DMS53 treated with DMSO at 0.1 percent for 48 hours (cell line): ENCODE measurements around the gene EPN2.
A peak's percentile ranks its signal among the peaks of the same experiment; 100 is the strongest.

ENCODE experiments used
- DNase-seq: peaks from one replicate; lab custom pipeline; 2025; ENCODE audit not compliant: unreplicated experiment; lab: John Stamatoyannopoulos, UW

Gene EPN2

DNA sequence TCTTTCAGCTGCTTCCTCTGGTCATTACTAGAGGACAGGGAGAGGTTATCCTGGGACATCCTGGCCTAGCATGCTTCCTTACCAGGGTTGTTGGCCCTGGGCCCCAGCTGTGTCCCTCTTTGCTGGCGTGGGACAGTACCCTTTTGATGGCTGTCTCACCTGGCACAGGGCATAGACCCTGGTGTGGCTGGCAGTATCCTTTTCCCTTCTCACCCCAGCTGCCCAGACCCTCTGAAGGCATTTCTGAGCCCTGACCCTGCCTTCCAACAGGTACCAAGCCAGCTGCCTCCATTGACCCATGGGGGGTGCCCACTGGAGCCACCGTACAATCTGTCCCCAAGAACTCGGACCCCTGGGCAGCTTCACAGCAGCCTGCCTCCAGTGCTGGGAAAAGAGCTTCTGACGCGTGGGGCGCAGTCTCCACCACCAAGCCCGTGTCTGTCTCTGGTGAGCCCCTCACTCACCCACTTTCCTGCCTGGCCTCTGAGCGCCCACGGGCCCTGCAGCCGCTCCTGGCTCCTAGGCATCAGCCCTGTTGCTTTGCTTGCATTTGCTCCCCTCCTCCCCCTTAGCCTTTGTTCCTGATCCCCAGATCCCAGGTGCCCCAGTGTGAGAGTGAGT, 91.4 kb downstream of the EPN2 start:
- no peak for DNase-seq

- DNase-seq = no peak
Measured at GRCh38 chr17:19329136-19329535, 92.0 kb downstream of the EPN2 start.

DNA sequence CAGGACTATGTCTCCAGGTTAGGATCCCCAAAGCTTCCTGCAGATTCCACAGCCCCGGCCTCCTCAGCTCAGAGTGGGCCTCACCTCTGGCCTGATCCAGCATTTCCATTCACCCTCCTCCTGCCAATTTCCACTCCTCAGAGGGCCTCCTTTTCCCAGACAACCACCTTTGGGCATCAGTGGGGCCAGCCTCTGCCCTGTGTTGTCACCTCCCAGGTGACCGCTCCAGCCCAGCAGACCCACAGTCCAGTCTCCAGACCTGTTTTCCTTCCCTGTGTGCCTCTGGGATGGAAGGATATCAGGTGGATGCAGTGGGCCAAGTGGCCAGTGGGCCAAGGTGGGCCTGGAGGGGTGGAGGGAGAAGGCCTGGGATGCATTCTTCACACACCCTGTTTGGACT, 92.7 kb downstream of the EPN2 start:
- no peak for DNase-seq

DNA sequence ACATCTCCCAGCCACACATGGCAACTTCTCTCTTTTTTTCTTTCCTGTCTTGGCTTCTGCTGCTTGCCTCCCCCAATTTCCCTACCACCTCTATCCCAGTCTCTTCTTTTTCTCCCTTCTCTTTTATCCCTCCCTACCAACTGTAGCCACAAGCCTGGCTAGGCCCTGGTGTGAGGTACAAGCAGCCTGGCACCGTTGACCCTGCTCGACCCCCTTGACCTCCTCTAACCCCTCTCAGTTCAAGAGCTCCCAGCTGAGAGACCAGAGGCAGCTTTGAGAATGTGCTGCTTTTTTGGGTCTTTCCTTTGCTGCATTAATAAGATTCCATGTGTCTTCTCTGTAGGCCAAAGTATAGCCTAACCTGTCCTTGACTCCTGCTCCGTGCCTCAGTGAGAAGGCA, 93.1 kb downstream of the EPN2 start:
- no peak for DNase-seq

DNA sequence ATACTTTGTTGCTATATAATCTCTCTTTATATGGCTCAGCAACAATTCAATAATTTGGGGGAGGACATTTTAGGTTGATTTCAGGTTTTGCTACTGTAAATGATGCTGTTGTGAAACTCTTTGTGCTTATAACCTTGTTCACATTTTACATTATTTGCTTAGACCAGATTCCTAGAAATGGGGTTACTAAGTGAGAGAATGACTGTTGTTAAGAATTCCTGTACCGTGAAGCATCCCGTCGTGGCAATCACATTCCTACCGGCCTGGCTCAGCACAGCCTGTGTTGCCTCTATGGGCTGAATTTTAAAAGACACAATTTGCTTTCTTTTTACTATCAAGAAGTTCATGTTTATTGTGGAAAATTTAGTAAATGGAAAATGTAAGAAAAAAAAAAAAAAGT, 94.0 kb downstream of the EPN2 start:
- DNase-seq = no peak

GRCh38 chr17:19331543-19332245, 94.5 kb downstream of the EPN2 start:
- DNase-seq = no peak

- DNase-seq = no peak
Measured at GRCh38 chr17:19332371-19333131, 95.4 kb downstream of the EPN2 start.

DNA sequence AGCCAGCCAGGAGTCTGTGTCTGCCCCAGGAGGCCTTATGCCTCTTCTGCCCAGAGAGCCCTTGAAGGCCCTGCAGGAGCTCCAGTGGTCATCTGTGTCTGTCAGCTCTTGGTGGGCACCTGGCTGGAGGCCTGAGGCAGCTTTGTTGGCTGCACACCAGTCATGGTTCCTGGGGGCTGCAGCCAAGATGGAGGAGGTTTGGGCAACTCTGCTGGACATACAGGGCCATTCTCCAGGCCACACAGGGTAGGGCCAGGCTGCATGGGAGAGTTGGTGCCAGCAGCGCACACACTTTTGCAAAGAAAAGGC, 95.9 kb downstream of the EPN2 start:
- DNase-seq = no peak

DNA sequence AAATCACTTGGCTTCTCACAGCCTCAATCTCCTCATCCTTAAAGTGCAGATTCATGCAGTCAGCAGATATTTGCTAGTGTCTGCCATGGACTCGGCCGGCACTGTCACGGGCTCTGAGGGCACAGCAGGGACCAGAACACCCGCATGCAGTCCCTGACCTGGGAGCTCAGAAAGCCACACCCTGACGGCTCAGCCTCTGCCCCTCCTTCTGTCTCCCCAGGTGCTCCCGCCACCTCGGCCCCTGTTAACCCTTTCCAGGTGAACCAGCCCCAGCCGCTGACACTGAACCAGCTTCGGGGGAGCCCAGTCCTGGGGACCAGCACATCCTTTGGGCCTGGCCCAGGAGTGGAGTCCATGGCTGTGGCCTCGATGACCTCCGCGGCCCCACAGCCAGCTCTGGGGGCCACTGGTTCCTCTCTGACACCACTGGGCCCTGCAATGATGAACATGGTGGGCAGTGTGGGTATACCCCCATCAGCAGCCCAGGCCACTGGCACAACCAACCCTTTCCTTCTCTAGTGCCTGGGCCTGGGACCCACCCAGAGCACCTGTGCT, 96.6 kb downstream of the EPN2 start:
- no peak for DNase-seq

DNA sequence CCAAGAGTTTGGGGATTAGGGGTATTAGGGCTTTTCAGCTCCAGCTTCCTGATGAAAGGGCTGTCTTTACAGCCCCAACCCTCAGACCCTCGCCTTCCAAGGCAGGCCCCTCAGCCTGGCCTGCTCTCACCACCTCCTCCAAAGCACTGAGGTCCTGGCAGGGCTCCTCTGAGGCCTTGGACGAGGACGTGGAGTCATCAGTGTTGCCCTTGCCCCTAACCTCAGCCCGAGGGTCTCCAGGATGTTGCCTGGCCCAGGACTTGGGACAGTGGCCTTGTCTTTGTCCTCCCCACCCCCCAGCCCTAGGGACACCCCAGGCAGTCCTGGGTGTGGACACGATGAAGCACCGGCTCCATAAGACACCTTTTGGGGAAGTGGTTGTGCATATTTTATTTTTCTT, 97.2 kb downstream of the EPN2 start:
- no peak for DNase-seq

- no peak for DNase-seq
Measured at GRCh38 chr17:19335951-19336631, 98.9 kb downstream of the EPN2 start.

GRCh38 chr17:19336938-19337711, 100.0 kb downstream of the EPN2 start:
- DNase-seq = no peak

GRCh38 chr17:19337712-19338023, 100.5 kb downstream of the EPN2 start:
- no peak for DNase-seq

DNA sequence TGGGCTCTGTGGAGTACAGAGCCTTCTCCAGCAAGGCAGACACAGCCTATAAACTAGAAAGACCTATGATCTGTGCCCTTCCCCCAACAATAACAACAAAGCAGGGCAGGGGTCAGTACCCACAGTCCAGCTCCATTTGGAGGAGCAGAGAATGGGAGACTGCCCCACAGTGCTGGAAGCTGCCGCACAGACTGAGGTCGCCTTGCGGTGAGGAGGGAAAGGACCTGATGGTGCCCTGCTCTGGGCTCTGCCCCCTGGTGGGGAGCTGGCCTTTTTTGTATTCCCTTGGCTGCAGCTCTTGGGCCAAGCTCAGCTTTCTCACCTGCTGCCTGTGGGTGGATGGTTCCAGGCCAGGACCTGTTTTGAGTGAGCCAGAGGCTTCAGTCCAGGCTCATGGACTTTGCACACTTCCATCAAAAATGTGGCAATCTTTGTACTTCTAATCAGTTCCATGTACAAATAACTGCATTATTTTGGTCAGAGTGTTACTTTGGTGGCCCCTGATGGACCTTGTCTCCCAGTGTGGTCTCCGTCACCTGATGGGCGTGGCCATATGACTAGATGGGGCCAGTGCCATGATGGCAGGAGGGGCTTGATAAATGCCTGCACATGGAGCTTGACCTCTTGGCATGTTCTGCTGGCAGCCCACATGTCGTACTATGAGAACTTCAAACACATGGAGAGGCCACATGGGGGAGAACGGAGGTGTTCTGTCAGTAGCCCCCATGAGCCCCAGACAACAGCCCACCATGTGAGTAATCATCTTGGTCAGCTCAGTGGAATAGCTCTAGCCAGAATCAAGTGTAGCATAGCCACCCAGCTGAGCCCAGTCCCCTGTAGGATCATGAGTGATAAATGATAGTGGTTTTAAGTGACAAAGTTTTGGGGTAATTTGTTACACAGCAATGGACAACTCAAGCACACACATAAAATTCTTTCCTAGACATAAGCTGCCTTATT, 101.1 kb downstream of the EPN2 start:
- DNase-seq = peak; percentile 12

DNA sequence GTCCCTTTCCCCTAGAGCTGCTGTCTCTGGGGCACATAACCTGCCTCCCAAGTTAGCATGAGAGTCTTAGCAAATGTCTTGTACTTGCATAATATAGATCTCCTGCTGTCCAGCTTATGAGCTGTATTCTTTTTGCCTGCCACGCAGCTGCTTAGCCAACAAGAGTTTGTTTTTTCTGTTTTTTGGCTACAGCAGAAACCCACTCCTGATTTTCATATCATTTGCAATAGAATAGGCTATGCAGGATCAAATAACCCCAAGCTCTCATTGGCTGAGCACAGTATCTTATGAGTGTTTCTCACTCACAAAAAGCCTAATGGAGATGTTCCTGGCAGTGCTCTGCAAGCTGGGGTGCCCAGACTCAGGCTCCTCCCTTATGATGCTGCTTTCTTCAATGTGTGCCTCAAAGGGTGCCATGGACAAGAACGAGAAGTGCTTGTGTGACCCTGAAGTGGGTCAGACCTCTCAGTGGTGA, 102.2 kb downstream of the EPN2 start:
- DNase-seq = no peak

DNA sequence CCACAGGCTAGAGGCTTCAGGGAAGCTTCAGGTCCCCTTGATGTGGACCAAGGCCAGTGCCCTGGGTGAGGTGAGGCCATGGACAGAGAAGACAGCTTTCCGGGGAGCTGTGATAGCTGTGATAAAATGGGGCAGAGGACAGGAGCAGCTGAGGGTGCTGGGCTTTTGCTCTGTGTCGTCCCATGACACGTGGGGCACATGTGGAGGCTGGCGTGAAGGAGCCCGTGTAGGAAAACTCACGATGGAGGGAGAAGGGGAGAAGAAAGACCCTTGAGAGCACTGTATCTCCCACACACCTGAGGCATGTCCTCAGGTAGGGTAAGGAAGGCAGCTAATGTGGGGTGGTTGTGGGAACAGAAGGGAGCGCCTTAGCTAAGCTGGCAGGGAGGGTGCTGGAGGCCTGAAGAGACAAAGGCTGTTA, 104.1 kb downstream of the EPN2 start:
- DNase-seq = no peak

GRCh38 chr17:19341641-19342610, 104.8 kb downstream of the EPN2 start:
- no peak for DNase-seq

GRCh38 chr17:19342611-19343255, 105.6 kb downstream of the EPN2 start:
- no peak for DNase-seq
